ENCODE data around the gene TMEM198. TPM values are rescaled to one million over a fixed set of nuclear protein-coding genes. Genes with fewer than 3 reads are reported as not detected.

The TMEM198 gene
- total and polyA plus RNA-seq, 12 donors = 3.3 to 16.2 (median 10.2) TPM

GRCh38 chr2:219536967-219537366, 6.9 kb upstream of the TMEM198 start:
- no peak overlapping the region for H3K27ac ChIP-seq
- no peaks in the 10 kb centered on the region for H3K9me3 ChIP-seq (replicated peaks in 1 of 3)
- no peak overlapping the region for H3K4me3 ChIP-seq
- no peaks in the 10 kb centered on the region for H3K27me3 ChIP-seq
- DNase-seq = no peak
- H3K36me3 ChIP-seq (replicated peaks in 1 of 2) = peaks cover 0 to 25% of the 10 kb centered on the region in 2 donors
- peaks cover 0 to 7% of the 10 kb centered on the region in 2 donors for H3K4me1 ChIP-seq (replicated peaks in 1 of 2)
- 49 to 67% (median 56%) methylated on average over 6 to 9 of the region's 9 CpGs; no CpG with 5 or more reads in 1 of the 4 donors for WGBS, 4 donors
- TF ChIP-seq POLR2A (IDR thresholded peaks at IDR 0.05) (no peak), CTCF (IDR thresholded peaks at IDR 0.05) (no peak)
- intact Hi-C loops (cut with DNase I) = loop anchor here in 1 of 2 donors (5.0 kb wide), 1 partner anchor 75 kb away; no protein-coding TSS in a partner anchor

- H3K27ac ChIP-seq = no peak overlapping the region
- H3K27me3 ChIP-seq = no peaks in the 10 kb centered on the region
- 60 to 64% (median 63%) methylated on average over 5 to 14 of the region's 15 CpGs for WGBS, 4 donors
These were observed 6.0 kb upstream of the TMEM198 start for GRCh38 chr2:219537657-219538488.

GRCh38 chr2:219538504-219538951, 5.3 kb upstream of the TMEM198 start:
- no peak for DNase-seq
- Histone ChIP-seq H3K27ac (no peak overlapping the region), H3K27me3 (no peaks in the 10 kb centered on the region), H3K4me1 (replicated peaks in 1 of 2) (peaks cover 10 to 17% of the 10 kb centered on the region in 2 donors), H3K36me3 (replicated peaks in 1 of 2) (peaks cover 0 to 25% of the 10 kb centered on the region in 2 donors), H3K9me3 (replicated peaks in 1 of 3) (no peaks in the 10 kb centered on the region), H3K4me3 (no peak overlapping the region)
- 59 to 79% (median 73%) methylated on average over 5 to 6 of the region's 6 CpGs for WGBS, 4 donors
- TF ChIP-seq POLR2A (IDR thresholded peaks at IDR 0.05) (no peak), CTCF (IDR thresholded peaks at IDR 0.05) (no peak)
- intact Hi-C loops (cut with DNase I) = loop anchor here in 1 of 2 donors (5.0 kb wide), 1 partner anchor 76 kb away; no protein-coding TSS in a partner anchor

More at GRCh38 chr2:219537657-219538488, 6.0 kb upstream of the TMEM198 start:
- intact Hi-C loops (cut with DNase I) = loop anchor here in 1 of 2 donors (5.0 kb wide), 1 partner anchor 76 kb away; no protein-coding TSS in a partner anchor
- Histone ChIP-seq H3K4me3 (no peak overlapping the region), H3K9me3 (replicated peaks in 1 of 3) (no peaks in the 10 kb centered on the region), H3K4me1 (replicated peaks in 1 of 2) (peaks cover 8 to 16% of the 10 kb centered on the region in 2 donors), H3K36me3 (replicated peaks in 1 of 2) (peaks cover 0 to 25% of the 10 kb centered on the region in 2 donors)
- no peak for TF ChIP-seq POLR2A (IDR thresholded peaks at IDR 0.05)
- no peak for TF ChIP-seq CTCF (IDR thresholded peaks at IDR 0.05)
- DNase-seq = no peak

GRCh38 chr2:219538956-219539788, 4.7 kb upstream of the TMEM198 start:
- no peaks in the 10 kb centered on the region for H3K9me3 ChIP-seq (replicated peaks in 1 of 3)
- no peaks in the 10 kb centered on the region for H3K27me3 ChIP-seq
- no peak for DNase-seq
- peaks cover 0 to 25% of the 10 kb centered on the region in 2 donors for H3K36me3 ChIP-seq (replicated peaks in 1 of 2)
- H3K4me1 ChIP-seq (replicated peaks in 1 of 2) = peaks cover 10 to 20% of the 10 kb centered on the region in 2 donors
- TF ChIP-seq POLR2A (IDR thresholded peaks at IDR 0.05) = no peak
- TF ChIP-seq CTCF (IDR thresholded peaks at IDR 0.05) = no peak
- H3K4me3 ChIP-seq = no peak overlapping the region
- 86 to 97% (median 89%) methylated on average over 16 to 32 of the region's 32 CpGs for whole genome bisulfite sequencing, 4 donors
- no peak overlapping the region for H3K27ac ChIP-seq
- intact Hi-C loops (cut with DNase I) = loop anchor here in 1 of 2 donors (5.0 kb wide), 1 partner anchor 77 kb away; no protein-coding TSS in a partner anchor
